Dermis lymphatic vessel endothelial cell (primary cell): ENCODE results near the gene FOXR2. TPM values are rescaled to one million over a fixed set of nuclear protein-coding genes. Genes with fewer than 3 reads are reported as not detected.

Experiments
- total RNA-seq: library from RNA; depleted of rRNA; stranded (reverse); fragments of >200 nt; gene quantifications from 2 replicates; pipeline ENCODE4 v1.2.1, GENCODE V29; 2014

Gene FOXR2
- total RNA-seq, result not detected in 2 replicates

GRCh38 chrX:55623100-55623499, at the start of gene FOXR2:
Gene FOXR2, plus strand, starts transcription at chrX:55623400. Its CDS starts 312 bp downstream, at chrX:55623712.

Other genes starting within 250 kb of the FOXR2 start
- 13.3 and 15.2 TPM in 2 replicates for gene MAGEH1, start 171.3 kb upstream of the FOXR2 start, total RNA-seq
- gene USP51, start 133.6 kb upstream of the FOXR2 start, total RNA-seq, result 1.5 and 1.6 TPM in 2 replicates
- 19.2 and 22.0 TPM in 2 replicates for gene RRAGB, start 94.3 kb downstream of the FOXR2 start, total RNA-seq